ENCODE results near the gene OTUB1. TPM values are rescaled to one million over a fixed set of nuclear protein-coding genes. Genes with fewer than 3 reads are reported as not detected.

The OTUB1 gene
- total and polyA plus RNA-seq, 9 of the 15 experiments (the other 6 are each of a cell fraction or from before 2014, with no cell fraction given) = 29.5 to 134 (median 66.1) TPM

DNA sequence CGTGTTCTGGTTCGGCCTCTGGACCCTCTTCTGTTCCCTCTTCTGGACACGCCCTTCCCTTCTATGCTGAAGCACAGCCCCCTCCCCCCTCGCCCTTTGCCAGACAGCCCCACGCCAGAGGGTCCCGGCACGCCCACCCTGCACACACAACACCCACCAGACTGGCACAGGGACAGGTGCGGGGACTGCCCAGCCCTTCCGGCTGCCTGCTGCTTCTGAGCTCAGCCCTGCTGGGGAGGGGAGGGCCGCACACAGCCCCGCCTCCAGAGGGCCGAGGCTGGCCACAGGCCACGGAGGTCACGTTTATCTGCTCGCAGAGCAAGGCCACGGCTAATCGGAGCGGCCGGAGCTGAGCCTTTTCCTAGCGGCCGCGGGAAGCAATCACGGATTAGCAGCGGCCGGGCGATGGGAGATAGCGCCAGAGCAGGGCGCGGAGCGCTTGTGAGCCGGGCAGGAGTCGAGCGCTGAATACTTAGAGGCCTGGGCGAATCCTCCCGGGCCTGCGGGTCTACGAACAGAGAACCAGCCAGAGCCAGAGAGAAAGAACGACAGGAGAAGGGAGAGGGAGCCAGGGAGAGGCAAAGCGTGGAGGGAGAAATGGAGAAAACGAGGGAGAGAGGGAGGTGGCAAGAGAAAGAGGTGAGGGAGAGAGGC lies 21.5 kb downstream of the OTUB1 start (continued):
- no peak for TF ChIP-seq ZNF140 (CRISPR knock-in tag; IDR thresholded peaks at IDR 0.05)
- TF ChIP-seq KAT8 (IDR thresholded peaks at IDR 0.05; ENCODE audit: low read depth) = no peak
- no peak for TF ChIP-seq PURB (CRISPR knock-in tag; IDR thresholded peaks at IDR 0.05; ENCODE audit: low read depth)
- no peak for TF ChIP-seq ATF1 (CRISPR knock-in tag; IDR thresholded peaks at IDR 0.05)
- peak; percentile 61 for TF ChIP-seq ATF1 (tag; IDR thresholded peaks at IDR 0.05)
- TF ChIP-seq ZSCAN32 (CRISPR knock-in tag; IDR thresholded peaks at IDR 0.05) = no peak
- TF ChIP-seq, protein P1, sequence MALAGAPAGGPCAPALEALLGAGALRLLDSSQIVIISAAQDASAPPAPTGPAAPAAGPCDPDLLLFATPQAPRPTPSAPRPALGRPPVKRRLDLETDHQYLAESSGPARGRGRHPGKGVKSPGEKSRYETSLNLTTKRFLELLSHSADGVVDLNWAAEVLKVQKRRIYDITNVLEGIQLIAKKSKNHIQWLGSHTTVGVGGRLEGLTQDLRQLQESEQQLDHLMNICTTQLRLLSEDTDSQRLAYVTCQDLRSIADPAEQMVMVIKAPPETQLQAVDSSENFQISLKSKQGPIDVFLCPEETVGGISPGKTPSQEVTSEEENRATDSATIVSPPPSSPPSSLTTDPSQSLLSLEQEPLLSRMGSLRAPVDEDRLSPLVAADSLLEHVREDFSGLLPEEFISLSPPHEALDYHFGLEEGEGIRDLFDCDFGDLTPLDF (CRISPR knock-in tag; IDR thresholded peaks at IDR 0.05) = peak; percentile 83; the same call in 1 of the 2 replicates
- TF ChIP-seq, protein P2, sequence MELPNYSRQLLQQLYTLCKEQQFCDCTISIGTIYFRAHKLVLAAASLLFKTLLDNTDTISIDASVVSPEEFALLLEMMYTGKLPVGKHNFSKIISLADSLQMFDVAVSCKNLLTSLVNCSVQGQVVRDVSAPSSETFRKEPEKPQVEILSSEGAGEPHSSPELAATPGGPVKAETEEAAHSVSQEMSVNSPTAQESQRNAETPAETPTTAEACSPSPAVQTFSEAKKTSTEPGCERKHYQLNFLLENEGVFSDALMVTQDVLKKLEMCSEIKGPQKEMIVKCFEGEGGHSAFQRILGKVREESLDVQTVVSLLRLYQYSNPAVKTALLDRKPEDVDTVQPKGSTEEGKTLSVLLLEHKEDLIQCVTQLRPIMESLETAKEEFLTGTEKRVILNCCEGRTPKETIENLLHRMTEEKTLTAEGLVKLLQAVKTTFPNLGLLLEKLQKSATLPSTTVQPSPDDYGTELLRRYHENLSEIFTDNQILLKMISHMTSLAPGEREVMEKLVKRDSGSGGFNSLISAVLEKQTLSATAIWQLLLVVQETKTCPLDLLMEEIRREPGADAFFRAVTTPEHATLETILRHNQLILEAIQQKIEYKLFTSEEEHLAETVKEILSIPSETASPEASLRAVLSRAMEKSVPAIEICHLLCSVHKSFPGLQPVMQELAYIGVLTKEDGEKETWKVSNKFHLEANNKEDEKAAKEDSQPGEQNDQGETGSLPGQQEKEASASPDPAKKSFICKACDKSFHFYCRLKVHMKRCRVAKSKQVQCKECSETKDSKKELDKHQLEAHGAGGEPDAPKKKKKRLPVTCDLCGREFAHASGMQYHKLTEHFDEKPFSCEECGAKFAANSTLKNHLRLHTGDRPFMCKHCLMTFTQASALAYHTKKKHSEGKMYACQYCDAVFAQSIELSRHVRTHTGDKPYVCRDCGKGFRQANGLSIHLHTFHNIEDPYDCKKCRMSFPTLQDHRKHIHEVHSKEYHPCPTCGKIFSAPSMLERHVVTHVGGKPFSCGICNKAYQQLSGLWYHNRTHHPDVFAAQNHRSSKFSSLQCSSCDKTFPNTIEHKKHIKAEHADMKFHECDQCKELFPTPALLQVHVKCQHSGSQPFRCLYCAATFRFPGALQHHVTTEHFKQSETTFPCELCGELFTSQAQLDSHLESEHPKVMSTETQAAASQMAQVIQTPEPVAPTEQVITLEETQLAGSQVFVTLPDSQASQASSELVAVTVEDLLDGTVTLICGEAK (IDR thresholded peaks at IDR 0.05) = no peak
- TF ChIP-seq, protein P2 (CRISPR knock-in tag; IDR thresholded peaks at IDR 0.05) = no peak
- peak; percentile 100 for TF ChIP-seq BCOR (IDR thresholded peaks at IDR 0.05)
- TF ChIP-seq MIER1 (IDR thresholded peaks at IDR 0.05; ENCODE audit: low read depth) = no peak
- TF ChIP-seq SMARCC2 (IDR thresholded peaks at IDR 0.05; ENCODE audit: low read depth) = peak; percentile 65; the same call in 1 of the 2 replicates
- TF ChIP-seq ETV5 (CRISPR knock-in tag; IDR thresholded peaks at IDR 0.05; ENCODE audit: low read depth) = peak; percentile 84
- no peak for TF ChIP-seq CREBBP (IDR thresholded peaks at IDR 0.05; ENCODE audit: low read depth, low read length)
- no peak for TF ChIP-seq TCF7L2 (IDR thresholded peaks at IDR 0.05; ENCODE audit: low read depth, low read length)
- TF ChIP-seq, protein P3, sequence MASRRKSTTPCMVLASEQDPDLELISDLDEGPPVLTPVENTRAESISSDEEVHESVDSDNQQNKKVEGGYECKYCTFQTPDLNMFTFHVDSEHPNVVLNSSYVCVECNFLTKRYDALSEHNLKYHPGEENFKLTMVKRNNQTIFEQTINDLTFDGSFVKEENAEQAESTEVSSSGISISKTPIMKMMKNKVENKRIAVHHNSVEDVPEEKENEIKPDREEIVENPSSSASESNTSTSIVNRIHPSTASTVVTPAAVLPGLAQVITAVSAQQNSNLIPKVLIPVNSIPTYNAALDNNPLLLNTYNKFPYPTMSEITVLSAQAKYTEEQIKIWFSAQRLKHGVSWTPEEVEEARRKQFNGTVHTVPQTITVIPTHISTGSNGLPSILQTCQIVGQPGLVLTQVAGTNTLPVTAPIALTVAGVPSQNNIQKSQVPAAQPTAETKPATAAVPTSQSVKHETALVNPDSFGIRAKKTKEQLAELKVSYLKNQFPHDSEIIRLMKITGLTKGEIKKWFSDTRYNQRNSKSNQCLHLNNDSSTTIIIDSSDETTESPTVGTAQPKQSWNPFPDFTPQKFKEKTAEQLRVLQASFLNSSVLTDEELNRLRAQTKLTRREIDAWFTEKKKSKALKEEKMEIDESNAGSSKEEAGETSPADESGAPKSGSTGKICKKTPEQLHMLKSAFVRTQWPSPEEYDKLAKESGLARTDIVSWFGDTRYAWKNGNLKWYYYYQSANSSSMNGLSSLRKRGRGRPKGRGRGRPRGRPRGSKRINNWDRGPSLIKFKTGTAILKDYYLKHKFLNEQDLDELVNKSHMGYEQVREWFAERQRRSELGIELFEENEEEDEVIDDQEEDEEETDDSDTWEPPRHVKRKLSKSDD (conservative IDR thresholded peaks at IDR 0.05; ENCODE audit: low read length) = no peak

All from K562 (cell line).